ENCODE results near the gene MCM9. TPM values are rescaled to one million over a fixed set of nuclear protein-coding genes. Genes with fewer than 3 reads are reported as not detected.
A peak's percentile ranks its signal among the peaks of the same experiment; 100 is the strongest.

MCM9 gene
- total and polyA plus RNA-seq, 2 of the 13 experiments (the other 11 are each of a cell fraction or from before 2014, with no cell fraction given) = 3.8 to 17.2 TPM

GRCh38 chr6:118873239-118873638 lies 61.7 kb downstream of the MCM9 start:
- intact Hi-C loops (cut with micrococcal nuclease; ENCODE audit: unreplicated experiment) (no loop called here), in situ Hi-C loops (cut with HindIII; ENCODE audit: extremely low pct_ligation_motif_present, low pct_unique_long_range_greater_than_20kb) (no loop called here)
- no peaks in the 10 kb centered on the region for H3K36me3 ChIP-seq (replicated peaks in 1 of 2; ENCODE audit: control insufficient read depth in 1 of 2, insufficient read depth in 2 of 2, low read length in 2 of 2)
- H3K27ac ChIP-seq (ENCODE audit: extremely low read length, insufficient read depth, low read length) = no peak overlapping the region
- BruUV-seq (replicated peaks) = no TSS peak
- H3K79me2 ChIP-seq (ENCODE audit: insufficient read depth, low read length) = no peaks in the 10 kb centered on the region
- H3K9ac ChIP-seq (ENCODE audit: insufficient read depth, low read depth, low read length) = no peak overlapping the region
- H4K20me1 ChIP-seq (ENCODE audit: insufficient read depth, low read length) = no peaks in the 10 kb centered on the region
- TF ChIP-seq ZFP91 (CRISPR knock-in tag; IDR thresholded peaks at IDR 0.05; ENCODE audit: borderline replicate concordance) (no peak), HNRNPK (IDR thresholded peaks at IDR 0.05; ENCODE audit: low read depth, low read length, poor library complexity, severe bottlenecking) (peak; percentile 51), PRDM4 (CRISPR knock-in tag; IDR thresholded peaks at IDR 0.05; ENCODE audit: borderline replicate concordance) (no peak), PRDM10 (CRISPR knock-in tag; IDR thresholded peaks at IDR 0.05; ENCODE audit: low read depth) (no peak), NONO (IDR thresholded peaks at IDR 0.05) (no peak), NONO (CRISPR knock-in tag; conservative IDR thresholded peaks at IDR 0.05) (no peak), ZNF646 (CRISPR knock-in tag; IDR thresholded peaks at IDR 0.05) (no peak)
- ChIA-PET POLR2A (interaction anchor here (0.9 kb wide), 1 partner anchor 9 kb away, joined by 3 read pairs; no protein-coding TSS in a partner anchor), CTCF (ENCODE audit: low intra/inter-chr PET ratio, low total read pairs) (no interaction called here)
- peaks cover 13% of the 10 kb centered on the region; the same call in 1 of the 2 replicates for H3K4me1 ChIP-seq (ENCODE audit: insufficient read depth, low read length)
- H3K4me3 ChIP-seq (replicated peaks in 1 of 3; ENCODE audit: insufficient read depth in 1 of 3, low read depth in 2 of 3, low read length in 3 of 3) = no peak overlapping the region
- ATAC-seq (no peak), FAIRE-seq (no peak), DNase-seq (ENCODE audit: low spot score) (no peak)
- no peak overlapping the region for H3K4me2 ChIP-seq (ENCODE audit: low read depth, low read length)
- no peak overlapping the region for H2AFZ ChIP-seq (ENCODE audit: low read length)
- no peaks in the 10 kb centered on the region for H3K27me3 ChIP-seq (ENCODE audit: control insufficient read depth in 1 of 2, insufficient read depth in 2 of 2, low read length in 2 of 2)
- no peaks in the 10 kb centered on the region for H3K9me3 ChIP-seq (ENCODE audit: low read length)
- 95% methylated on average over 2 of the region's 2 CpGs for WGBS (ENCODE audit: low lambda C conversion rate)
